Activated naive CD8-positive, alpha-beta T cell treated with anti-CD3 and anti-CD28 coated beads, Interleukin-2, amount 50 U/mL, for 16 hours (primary cell): ENCODE data around the gene TPM4.

Source experiments
- DNase-seq: peaks from one replicate; pipeline ENCODE4 v3.0.0-alpha.2; 2020; ENCODE audit warnings: low read depth, low spot score

Gene TPM4

GRCh38 chr19:16125737-16126495 is 49.6 kb downstream of the TPM4 start:
- DNase-seq: no peak

- no peak for DNase-seq
These were observed 50.8 kb downstream of the TPM4 start for GRCh38 chr19:16127080-16127479.

GRCh38 chr19:16127776-16128371 is 51.6 kb downstream of the TPM4 start:
- no peak for DNase-seq

GRCh38 chr19:16131648-16132047 is 55.4 kb downstream of the TPM4 start:
- DNase-seq: no peak

- no peak for DNase-seq
These were observed 57.5 kb downstream of the TPM4 start for GRCh38 chr19:16133818-16134217.

- DNase-seq: no peak
These were observed 58.2 kb downstream of the TPM4 start for GRCh38 chr19:16134510-16134909.

GRCh38 chr19:16135430-16136127 is 59.3 kb downstream of the TPM4 start:
- no peak for DNase-seq

GRCh38 chr19:16136185-16136999 is 60.1 kb downstream of the TPM4 start:
- DNase-seq: no peak

GRCh38 chr19:16139752-16140151 is 63.5 kb downstream of the TPM4 start:
- no peak for DNase-seq

GRCh38 chr19:16141043-16141442 is 64.7 kb downstream of the TPM4 start:
- DNase-seq: no peak

GRCh38 chr19:16142032-16142580 is 65.8 kb downstream of the TPM4 start:
- DNase-seq: no peak

- DNase-seq: peak; percentile 35
These were observed 67.3 kb downstream of the TPM4 start, which contains the start of gene HSH2D for GRCh38 chr19:16143399-16144215. Gene HSH2D (plus strand): TSS chr19:16143685. CDS start chr19:16148751, 5,066 bp downstream.

GRCh38 chr19:16144216-16144581 is 67.9 kb downstream of the TPM4 start:
- DNase-seq: no peak

- no peak for DNase-seq
These were observed 69.8 kb downstream of the TPM4 start for GRCh38 chr19:16146112-16146511.

- no peak for DNase-seq
These were observed 72.3 kb downstream of the TPM4 start for GRCh38 chr19:16148443-16149229.
